HEK293 (cell line): ENCODE measurements around the gene TLDC2.
"Not testable (repeated sequence)": the region's sequence is repeated elsewhere in the genome, so short reads cannot be mapped to it uniquely, and the experiment has no call there.

Source experiments
- KLF9 ChIP-seq: fragments of 450-650 bp; formaldehyde crosslinking; IDR thresholded peaks from 2 replicates; pipeline ENCODE4 v1.5.1; 2016; ENCODE audit warnings: missing biosample characterization, missing genetic modification characterization, low read depth
- OSR2 ChIP-seq: fragments of 450-650 bp; formaldehyde crosslinking; IDR thresholded peaks from 2 replicates; pipeline ENCODE4 v1.5.1; 2016; ENCODE audit warnings: missing biosample characterization, missing genetic modification characterization
- ZBTB1 ChIP-seq: fragments of 450-650 bp; formaldehyde crosslinking; IDR thresholded peaks from 2 replicates; pipeline ENCODE4 v1.5.1; 2016; ENCODE audit warnings: missing biosample characterization, missing genetic modification characterization
- ZBTB7A ChIP-seq: fragments of 450-650 bp; formaldehyde crosslinking; IDR thresholded peaks from 2 replicates; pipeline ENCODE4 v1.5.1; 2016; ENCODE audit warnings: low read depth, missing biosample characterization, missing genetic modification characterization
- ZFHX2 ChIP-seq: fragments of 450-650 bp; formaldehyde crosslinking; conservative IDR thresholded peaks from 2 replicates; pipeline ENCODE4 v1.5.1; 2016; ENCODE audit warnings: missing biosample characterization, missing genetic modification characterization
- ZNF202 ChIP-seq: fragments of 450-650 bp; formaldehyde crosslinking; IDR thresholded peaks from 2 replicates; pipeline ENCODE4 v1.5.1; 2016; ENCODE audit warnings: missing biosample characterization, missing genetic modification characterization, borderline replicate concordance
- ZNF776 ChIP-seq: fragments of 450-650 bp; formaldehyde crosslinking; IDR thresholded peaks from 2 replicates; pipeline ENCODE4 v1.5.0; 2017; ENCODE audit warnings: missing biosample characterization, missing genetic modification characterization, borderline replicate concordance
- TF ChIP-seq, protein P1 (sequence below): fragments of 450-650 bp; formaldehyde crosslinking; IDR thresholded peaks from 2 replicates; pipeline ENCODE4 v1.5.1; 2016; ENCODE audit warnings: missing biosample characterization, missing genetic modification characterization

- TF ChIP-seq, protein P1, sequence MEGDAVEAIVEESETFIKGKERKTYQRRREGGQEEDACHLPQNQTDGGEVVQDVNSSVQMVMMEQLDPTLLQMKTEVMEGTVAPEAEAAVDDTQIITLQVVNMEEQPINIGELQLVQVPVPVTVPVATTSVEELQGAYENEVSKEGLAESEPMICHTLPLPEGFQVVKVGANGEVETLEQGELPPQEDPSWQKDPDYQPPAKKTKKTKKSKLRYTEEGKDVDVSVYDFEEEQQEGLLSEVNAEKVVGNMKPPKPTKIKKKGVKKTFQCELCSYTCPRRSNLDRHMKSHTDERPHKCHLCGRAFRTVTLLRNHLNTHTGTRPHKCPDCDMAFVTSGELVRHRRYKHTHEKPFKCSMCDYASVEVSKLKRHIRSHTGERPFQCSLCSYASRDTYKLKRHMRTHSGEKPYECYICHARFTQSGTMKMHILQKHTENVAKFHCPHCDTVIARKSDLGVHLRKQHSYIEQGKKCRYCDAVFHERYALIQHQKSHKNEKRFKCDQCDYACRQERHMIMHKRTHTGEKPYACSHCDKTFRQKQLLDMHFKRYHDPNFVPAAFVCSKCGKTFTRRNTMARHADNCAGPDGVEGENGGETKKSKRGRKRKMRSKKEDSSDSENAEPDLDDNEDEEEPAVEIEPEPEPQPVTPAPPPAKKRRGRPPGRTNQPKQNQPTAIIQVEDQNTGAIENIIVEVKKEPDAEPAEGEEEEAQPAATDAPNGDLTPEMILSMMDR (tag by site-specific recombination) = not testable (repeated sequence)
- not testable (repeated sequence) for TF ChIP-seq ZBTB7A (tag by site-specific recombination); KLF9 (tag by site-specific recombination); ZNF776 (tag by site-specific recombination); ZBTB1 (tag by site-specific recombination); ZFHX2; ZNF202; OSR2 (tag by site-specific recombination)
These were observed 30.1 kb downstream of the TLDC2 start for GRCh38 chr20:36906086-36906485.
